ENCODE results near the gene PSMB5. TPM values are rescaled to one million over a fixed set of nuclear protein-coding genes. Genes with fewer than 3 reads are reported as not detected.

The PSMB5 gene
- total RNA-seq, 3 donors from 2014 or later (not counting 1 experiment from before 2014, with no cell fraction given) = 15.7 to 19.1 (median 16.4) TPM

DNA sequence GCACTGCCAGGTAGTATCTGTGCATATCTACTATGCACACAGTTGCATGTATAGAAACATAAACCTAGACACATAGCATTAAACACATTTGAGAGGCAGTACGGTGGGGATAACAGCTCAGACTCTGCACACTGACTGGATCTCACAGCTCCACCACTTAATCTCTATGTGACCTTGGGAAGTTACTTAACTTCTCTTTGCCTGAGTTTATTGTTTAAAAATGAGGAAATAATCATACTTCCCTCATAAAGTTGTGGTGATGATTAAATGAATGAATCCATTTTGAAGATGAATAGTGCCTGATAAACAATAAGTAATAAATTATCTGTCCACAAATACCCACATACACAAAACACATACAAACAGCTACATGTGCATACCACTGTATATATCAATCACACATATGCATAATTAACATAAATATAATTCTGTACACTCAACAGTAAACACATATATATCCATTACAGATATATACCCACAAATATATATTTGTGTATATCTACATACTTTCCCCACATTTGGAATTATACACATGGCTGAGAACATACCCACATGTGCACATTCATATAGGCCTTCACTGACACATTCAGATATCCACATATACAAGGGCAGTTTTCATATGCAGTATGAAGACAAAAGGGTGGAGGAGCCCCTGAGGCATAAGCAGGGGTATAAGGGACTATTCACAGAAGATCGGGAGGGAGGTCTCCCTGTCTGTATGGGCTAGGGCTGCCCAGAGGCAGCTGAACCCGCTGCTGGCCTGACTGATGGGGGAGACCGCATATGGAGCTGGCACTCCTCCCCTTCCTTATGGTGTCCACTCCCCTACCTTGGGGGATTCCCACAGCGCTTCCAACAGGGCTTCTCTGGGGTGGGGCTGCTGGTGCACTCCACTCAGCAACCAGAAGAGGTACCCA is 16.7 kb upstream of the PSMB5 start:
- ATAC-seq = no peak
- no peaks in the 10 kb centered on the region for H3K36me3 ChIP-seq (ENCODE audit: control insufficient read depth, insufficient read depth, low read length)
- intact Hi-C loops (cut with micrococcal nuclease) = loop anchor here (10.0 kb wide), 1 partner anchor 667 kb away; no protein-coding TSS in a partner anchor

DNA sequence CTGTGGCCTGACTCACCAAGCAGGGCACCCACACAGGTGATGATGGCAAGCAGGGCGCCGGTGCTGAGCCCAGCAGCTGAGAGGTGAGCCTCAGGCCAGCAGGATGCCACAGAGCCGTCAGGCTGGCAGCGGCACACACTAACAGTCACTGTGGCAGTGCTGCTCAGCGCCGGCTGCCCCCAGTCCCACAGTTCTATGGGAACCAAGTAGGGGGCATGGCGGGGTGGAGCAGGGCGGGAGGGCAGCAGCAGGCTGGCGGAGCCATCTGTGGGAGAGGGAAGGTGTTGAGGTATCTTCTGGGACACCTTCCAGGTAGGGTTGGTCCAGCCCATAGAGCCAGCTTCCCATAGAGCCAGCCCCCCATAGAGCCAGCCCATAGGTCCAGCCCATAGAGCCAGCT is 14.3 kb upstream of the PSMB5 start:
- Mint-ChIP-seq H3K9me3 (no peaks in the 10 kb centered on the region), H3K4me1 (peaks cover 0 to 5% of the 10 kb centered on the region in 2 donors), H3K27ac (no peak overlapping the region), H3K27me3 (ENCODE audit: low read depth in 2 of 2) (peaks cover 0 to 6% of the 10 kb centered on the region in 2 donors), H3K4me3 (no peak overlapping the region), H3K36me3 (no peaks in the 10 kb centered on the region)
- intact Hi-C loops (cut with micrococcal nuclease) = no loop called here
- DNase-seq = no peak
- Histone ChIP-seq H3K36me3 (ENCODE audit: control insufficient read depth, insufficient read depth, low read length) (no peaks in the 10 kb centered on the region), H3K27ac (ENCODE audit: low read length) (no peak overlapping the region), H3K9me3 (ENCODE audit: control insufficient read depth, insufficient read depth, low read length) (no peaks in the 10 kb centered on the region), H3K4me1 (ENCODE audit: control insufficient read depth, insufficient read depth, low read length) (no peaks in the 10 kb centered on the region), H3K27me3 (ENCODE audit: control insufficient read depth, insufficient read depth, low read length) (no peaks in the 10 kb centered on the region), H3K4me3 (ENCODE audit: low read length) (no peak overlapping the region)
- WGBS (ENCODE audit: insufficient coverage) = 96% methylated on average over 8 of the region's 9 CpGs
- TF ChIP-seq, protein P1, sequence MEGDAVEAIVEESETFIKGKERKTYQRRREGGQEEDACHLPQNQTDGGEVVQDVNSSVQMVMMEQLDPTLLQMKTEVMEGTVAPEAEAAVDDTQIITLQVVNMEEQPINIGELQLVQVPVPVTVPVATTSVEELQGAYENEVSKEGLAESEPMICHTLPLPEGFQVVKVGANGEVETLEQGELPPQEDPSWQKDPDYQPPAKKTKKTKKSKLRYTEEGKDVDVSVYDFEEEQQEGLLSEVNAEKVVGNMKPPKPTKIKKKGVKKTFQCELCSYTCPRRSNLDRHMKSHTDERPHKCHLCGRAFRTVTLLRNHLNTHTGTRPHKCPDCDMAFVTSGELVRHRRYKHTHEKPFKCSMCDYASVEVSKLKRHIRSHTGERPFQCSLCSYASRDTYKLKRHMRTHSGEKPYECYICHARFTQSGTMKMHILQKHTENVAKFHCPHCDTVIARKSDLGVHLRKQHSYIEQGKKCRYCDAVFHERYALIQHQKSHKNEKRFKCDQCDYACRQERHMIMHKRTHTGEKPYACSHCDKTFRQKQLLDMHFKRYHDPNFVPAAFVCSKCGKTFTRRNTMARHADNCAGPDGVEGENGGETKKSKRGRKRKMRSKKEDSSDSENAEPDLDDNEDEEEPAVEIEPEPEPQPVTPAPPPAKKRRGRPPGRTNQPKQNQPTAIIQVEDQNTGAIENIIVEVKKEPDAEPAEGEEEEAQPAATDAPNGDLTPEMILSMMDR (IDR thresholded peaks at IDR 0.05) = no peak
- ATAC-seq = no peak

More for the DNA sequence above, 16.7 kb upstream of the PSMB5 start:
- H3K9me3 Mint-ChIP-seq = no peaks in the 10 kb centered on the region
- Histone ChIP-seq H3K9me3 (ENCODE audit: control insufficient read depth, insufficient read depth, low read length) (no peaks in the 10 kb centered on the region), H3K27me3 (ENCODE audit: control insufficient read depth, insufficient read depth, low read length) (no peaks in the 10 kb centered on the region), H3K27ac (ENCODE audit: low read length) (no peak overlapping the region), H3K4me3 (ENCODE audit: low read length) (no peak overlapping the region), H3K4me1 (ENCODE audit: control insufficient read depth, insufficient read depth, low read length) (peaks cover 3% of the 10 kb centered on the region)
- no peak for DNase-seq
- peaks cover 0 to 8% of the 10 kb centered on the region in 2 donors for H3K27me3 Mint-ChIP-seq (ENCODE audit: low read depth in 2 of 2)
- 85% methylated on average over 5 of the region's 5 CpGs for WGBS (ENCODE audit: insufficient coverage)
- H3K4me1 Mint-ChIP-seq = peaks cover 5 to 12% of the 10 kb centered on the region in 2 donors
- no peak overlapping the region for H3K4me3 Mint-ChIP-seq
- H3K27ac Mint-ChIP-seq = no peak overlapping the region
- H3K36me3 Mint-ChIP-seq = no peaks in the 10 kb centered on the region
- TF ChIP-seq, protein P1 (IDR thresholded peaks at IDR 0.05) = no peak

DNA sequence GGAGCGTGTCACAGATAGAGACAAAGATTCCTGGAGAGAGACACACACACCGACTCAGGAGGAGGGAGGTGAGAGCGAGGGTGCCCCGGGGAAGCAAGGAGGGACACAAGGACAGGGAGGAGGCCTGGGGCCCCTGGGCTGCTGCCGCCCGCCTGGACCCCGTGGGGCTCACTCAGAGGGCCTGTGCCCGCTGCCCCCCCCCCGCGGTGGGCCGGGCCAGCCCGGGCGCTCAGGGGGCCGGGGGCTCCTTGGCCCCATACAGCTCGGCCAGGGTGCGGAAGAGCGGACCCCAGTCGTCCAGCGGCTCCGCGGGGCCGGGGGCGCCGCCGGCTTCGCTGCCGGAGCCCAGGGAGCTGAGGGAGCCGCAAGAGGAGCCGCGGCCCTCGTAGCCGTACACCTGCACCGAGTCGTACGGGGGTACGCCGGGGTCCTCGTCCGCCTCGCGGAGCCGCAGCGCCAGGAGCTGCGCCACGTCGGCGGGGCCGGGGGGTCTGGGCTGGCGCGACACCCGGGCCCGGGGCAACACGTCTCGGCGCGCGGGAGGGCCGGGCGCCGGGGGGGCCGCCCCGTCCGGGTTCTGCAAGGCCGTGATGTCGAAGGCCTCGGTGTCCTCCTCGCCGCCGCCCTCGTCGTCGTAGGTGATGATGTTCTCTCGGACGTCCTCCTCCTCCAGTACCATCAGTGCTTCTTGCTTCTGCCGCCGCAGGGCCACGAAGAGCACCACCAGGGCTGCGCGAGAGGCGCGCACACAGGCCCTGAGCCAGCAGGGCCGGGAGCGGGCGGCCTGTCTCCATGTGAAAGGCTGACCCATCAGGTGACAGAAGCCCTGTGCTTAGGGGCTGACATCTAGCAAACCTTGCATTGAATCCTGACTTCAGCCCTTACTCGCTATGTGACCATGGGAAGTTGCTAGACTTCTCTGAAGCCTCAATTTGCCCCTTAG is 13.3 kb upstream of the PSMB5 start:
- H3K4me1 Mint-ChIP-seq = peaks cover 0 to 5% of the 10 kb centered on the region in 2 donors
- Histone ChIP-seq H3K4me1 (ENCODE audit: control insufficient read depth, insufficient read depth, low read length) (no peaks in the 10 kb centered on the region), H3K36me3 (ENCODE audit: control insufficient read depth, insufficient read depth, low read length) (no peaks in the 10 kb centered on the region), H3K27me3 (ENCODE audit: control insufficient read depth, insufficient read depth, low read length) (no peaks in the 10 kb centered on the region), H3K27ac (ENCODE audit: low read length) (no peak overlapping the region), H3K9me3 (ENCODE audit: control insufficient read depth, insufficient read depth, low read length) (no peaks in the 10 kb centered on the region), H3K4me3 (ENCODE audit: low read length) (no peak overlapping the region)
- DNase-seq (no peak), ATAC-seq (no peak)
- WGBS (ENCODE audit: insufficient coverage) = 81% methylated on average over 85 of the region's 85 CpGs
- no peak overlapping the region for H3K27ac Mint-ChIP-seq
- intact Hi-C loops (cut with micrococcal nuclease) = no loop called here
- H3K36me3 Mint-ChIP-seq = no peaks in the 10 kb centered on the region
- no peak overlapping the region for H3K4me3 Mint-ChIP-seq
- peaks cover 0 to 6% of the 10 kb centered on the region in 2 donors for H3K27me3 Mint-ChIP-seq (ENCODE audit: low read depth in 2 of 2)
- H3K9me3 Mint-ChIP-seq = no peaks in the 10 kb centered on the region
- TF ChIP-seq, protein P1 (IDR thresholded peaks at IDR 0.05) = no peak
